H1 (cell line): ENCODE data around the gene MPPE1. TPM values are rescaled to one million over a fixed set of nuclear protein-coding genes. Genes with fewer than 3 reads are reported as not detected.

Source experiments
- CTCF ChIA-PET: fragments of 300-600 bp; sonication (Branson Sonifier 250); formaldehyde crosslinking; loops from one replicate; lab custom pipeline; 2021; ENCODE audit not compliant: partially characterized antibody; lab: Charles Lee
- POLR2A ChIA-PET: fragments of 300-600 bp; sonication (Branson Sonifier 250); formaldehyde crosslinking; loops from one replicate; lab custom pipeline; 2021; ENCODE audit warnings: inconsistent platforms; ENCODE audit not compliant: partially characterized antibody; lab: Charles Lee
- DNase-seq, 2 experiments: peaks; one replicate each; pipeline versions ENCODE4 v3.0.0 to v3.0.0-alpha.2; 2010 to 2022; ENCODE audit warnings: low spot score in 2 of 2, low read depth in 1 of 2, mixed read lengths in 1 of 2
- FAIRE-seq: peaks from 2 replicates; lab custom pipeline; 2011; peaks lifted over from hg19 to GRCh38; lab: Jason Lieb, UNC
- H2AFZ ChIP-seq: 2 replicates; pipeline ENCODE4 v1.8.1; 2012; ENCODE audit warnings: low read length, inconsistent platforms
- H2AK5ac ChIP-seq: 2 replicates; pipeline ENCODE4 v1.6.1; 2013; ENCODE audit warnings: low read depth, low read length
- H2BK120ac ChIP-seq: replicated peaks from 2 replicates; pipeline ENCODE3; 2013; ENCODE audit warnings: low read depth, low read length, inconsistent platforms
- H2BK12ac ChIP-seq: 2 replicates; pipeline ENCODE4 v1.6.1; 2013; ENCODE audit warnings: low read depth, low read length
- H2BK15ac ChIP-seq: 2 replicates; pipeline ENCODE4 v1.6.1; 2013; ENCODE audit warnings: low read length
- H2BK20ac ChIP-seq: 2 replicates; pipeline ENCODE4 v1.6.1; 2013; ENCODE audit warnings: low read length
- H2BK5ac ChIP-seq: 2 replicates; pipeline ENCODE4 v1.6.1; 2013; ENCODE audit warnings: low read depth, low read length
- H3K14ac ChIP-seq: 2 replicates; pipeline ENCODE4 v1.6.1; 2013; ENCODE audit warnings: inconsistent platforms; ENCODE audit not compliant: insufficient read length
- H3K18ac ChIP-seq: 2 replicates; pipeline ENCODE4 v1.6.1; 2013; ENCODE audit warnings: low read length; ENCODE audit errors: extremely low read depth
- H3K23ac ChIP-seq: 2 replicates; pipeline ENCODE4 v1.6.1; 2013; ENCODE audit warnings: inconsistent platforms; ENCODE audit not compliant: insufficient read length
- H3K23me2 ChIP-seq: 2 replicates; pipeline ENCODE4 v1.6.1; 2013; ENCODE audit warnings: low read depth, low read length
- H3K27ac ChIP-seq: 2 replicates; pipeline ENCODE4 v1.6.1; 2011; ENCODE audit warnings: low read depth, low read length, inconsistent platforms
- H3K27me3 ChIP-seq, 4 experiments: replicated peaks in 1 of 4; 1 replicate in 1 of 4; 2 replicates in 3 of 4; pipeline versions ENCODE4 v1.6.1 to v1.8.1; 2011 to 2013; ENCODE audit warnings: low read length in 3 of 4, mild to moderate bottlenecking in 3 of 4, inconsistent platforms in 2 of 4, mixed read lengths in 2 of 4, moderate library complexity in 1 of 4; ENCODE audit not compliant: control insufficient read depth in 3 of 4, insufficient read depth in 3 of 4; ENCODE audit errors: extremely low read depth in 1 of 4
- H3K36me3 ChIP-seq, 4 experiments: 2 replicates each; pipeline versions ENCODE4 v1.6.1 to v1.8.1; 2011 to 2013; ENCODE audit warnings: mild to moderate bottlenecking in 4 of 4, low read length in 3 of 4, moderate library complexity in 2 of 4, control low read depth in 1 of 4, inconsistent platforms in 1 of 4; ENCODE audit not compliant: insufficient read depth in 4 of 4, control insufficient read depth in 2 of 4
- H3K4ac ChIP-seq: replicated peaks from 2 replicates; pipeline ENCODE3; 2013; ENCODE audit warnings: low read length, low read depth, mixed read lengths, inconsistent platforms; ENCODE audit not compliant: insufficient read length
- H3K4me1 ChIP-seq, 4 experiments: replicated peaks in 1 of 4; 1 replicate in 1 of 4; 2 replicates in 3 of 4; pipeline versions ENCODE4 v1.6.1 to v1.8.1; 2011 to 2013; ENCODE audit warnings: low read length in 3 of 4, inconsistent platforms in 2 of 4, mixed read lengths in 1 of 4; ENCODE audit not compliant: insufficient read depth in 4 of 4, control insufficient read depth in 3 of 4
- H3K4me2 ChIP-seq, 2 experiments: 2 replicates each; pipeline versions ENCODE4 v1.6.1 to v1.8.1; 2011 to 2013; ENCODE audit warnings: low read depth in 2 of 2, low read length in 2 of 2, control low read depth in 1 of 2, inconsistent platforms in 1 of 2, mild to moderate bottlenecking in 1 of 2; ENCODE audit not compliant: insufficient read depth in 1 of 2
- H3K4me3 ChIP-seq, 4 experiments: fragments of 200-600, 300-600 bp in 1 of 4; sonication (generic), shearing (Covaris generic), sonication (Bioruptor Twin) in 1 of 4; 2 replicates each; pipeline versions ENCODE4 v1.5.1 to v1.8.1; 2011 to 2016; ENCODE audit warnings: low read length in 4 of 4, low read depth in 3 of 4, control low read depth in 2 of 4, inconsistent platforms in 2 of 4, mild to moderate bottlenecking in 2 of 4, mixed read lengths in 1 of 4, moderate library complexity in 1 of 4; ENCODE audit not compliant: insufficient read depth in 2 of 4; ENCODE audit errors: extremely low read depth in 1 of 4
- H3K56ac ChIP-seq: replicated peaks from 2 replicates; pipeline ENCODE3; 2013; ENCODE audit warnings: low read depth, mild to moderate bottlenecking, mixed read lengths, low read length, inconsistent platforms; ENCODE audit not compliant: insufficient read length
- H3K79me1 ChIP-seq: 2 replicates; pipeline ENCODE4 v1.6.1; 2013; ENCODE audit warnings: low read depth, low read length, control low read depth
- H3K79me2 ChIP-seq, 2 experiments: 2 replicates each; pipeline versions ENCODE4 v1.6.1 to v1.8.1; 2012 to 2013; ENCODE audit warnings: low read length in 2 of 2, mild to moderate bottlenecking in 2 of 2, inconsistent platforms in 1 of 2; ENCODE audit not compliant: insufficient read depth in 2 of 2, control insufficient read depth in 1 of 2
- H3K9ac ChIP-seq, 4 experiments: replicated peaks in 1 of 4; 1 replicate in 1 of 4; 2 replicates in 3 of 4; pipeline versions ENCODE4 v1.6.1 to v1.8.1; 2011 to 2013; ENCODE audit warnings: low read depth in 3 of 4, low read length in 3 of 4, control low read depth in 2 of 4, mild to moderate bottlenecking in 2 of 4, moderate library complexity in 2 of 4, inconsistent platforms in 1 of 4; ENCODE audit errors: extremely low read depth in 1 of 4
- H3K9me3 ChIP-seq, 2 experiments: 2 replicates each; pipeline versions ENCODE4 v1.6.1 to v1.8.1; 2012 to 2013; ENCODE audit warnings: mild to moderate bottlenecking in 2 of 2, moderate library complexity in 2 of 2, control low read depth in 1 of 2, inconsistent platforms in 1 of 2, low read depth in 1 of 2, low read length in 1 of 2, mixed read lengths in 1 of 2; ENCODE audit not compliant: insufficient read depth in 2 of 2
- H4K20me1 ChIP-seq, 2 experiments: replicated peaks in 1 of 2; 2 replicates each; pipeline versions ENCODE3 to v1.8.1; 2011 to 2013; ENCODE audit warnings: inconsistent platforms in 2 of 2, low read length in 2 of 2, mild to moderate bottlenecking in 1 of 2; ENCODE audit not compliant: insufficient read depth in 2 of 2, control insufficient read depth in 1 of 2
- H4K5ac ChIP-seq: 2 replicates; pipeline ENCODE4 v1.6.1; 2013; ENCODE audit warnings: low read length, low read depth, mixed read lengths, inconsistent platforms; ENCODE audit not compliant: insufficient read length
- H4K8ac ChIP-seq: 2 replicates; pipeline ENCODE4 v1.8.0; 2013; ENCODE audit warnings: mild to moderate bottlenecking, moderate library complexity, low read length, inconsistent platforms; ENCODE audit not compliant: insufficient read depth; ENCODE audit errors: extremely low read depth
- H4K91ac ChIP-seq: replicated peaks from 2 replicates; pipeline ENCODE3; 2013; ENCODE audit warnings: low read length, mixed read lengths, inconsistent platforms; ENCODE audit not compliant: insufficient read length
- CHD2 ChIP-seq: IDR thresholded peaks from 2 replicates; pipeline ENCODE4 v1.6.1; 2012; ENCODE audit warnings: low read length, improper control_type of control experiment
- EGR1 ChIP-seq: IDR thresholded peaks from 2 replicates; pipeline ENCODE4 v1.6.1; 2011; ENCODE audit warnings: low read depth, low read length, borderline replicate concordance
- FOSL1 ChIP-seq: IDR thresholded peaks from 2 replicates; pipeline ENCODE4 v1.6.1; 2011; ENCODE audit warnings: mild to moderate bottlenecking, low read depth, low read length, moderate library complexity; ENCODE audit not compliant: insufficient read depth
- GTF2F1 ChIP-seq: IDR thresholded peaks from 2 replicates; pipeline ENCODE4 v1.6.1; 2012; ENCODE audit warnings: low read depth, low read length, improper control_type of control experiment, borderline replicate concordance
- NANOG ChIP-seq: IDR thresholded peaks from 2 replicates; pipeline ENCODE4 v1.6.1; 2011; ENCODE audit warnings: low read length, low read depth, mild to moderate bottlenecking, inconsistent platforms; ENCODE audit not compliant: insufficient read depth, poor library complexity, severe bottlenecking
- RBBP5 ChIP-seq: IDR thresholded peaks from 2 replicates; pipeline ENCODE4 v1.7.1; 2012; ENCODE audit warnings: low read depth, mild to moderate bottlenecking, inconsistent platforms, low read length, moderate library complexity, borderline replicate concordance
- RNF2 ChIP-seq: fragments of 200-900, 300-1000 bp; sonication (generic); IDR thresholded peaks from 2 replicates; pipeline ENCODE4 v1.7.1; 2016; ENCODE audit warnings: borderline replicate concordance, low read depth, mild to moderate bottlenecking, antibody characterized with exemption, low read length; ENCODE audit not compliant: poor library complexity, severe bottlenecking; ENCODE audit errors: missing control alignments
- SP1 ChIP-seq: IDR thresholded peaks from 2 replicates; pipeline ENCODE4 v1.6.1; 2011; ENCODE audit warnings: low read depth, low read length
- SRF ChIP-seq: IDR thresholded peaks from 2 replicates; pipeline ENCODE4 v1.6.1; 2011; ENCODE audit warnings: mild to moderate bottlenecking, low read depth, low read length, moderate library complexity
- TAF7 ChIP-seq: optimal IDR thresholded peaks from 2 replicates; pipeline ENCODE3; 2011; ENCODE audit warnings: low read depth, mild to moderate bottlenecking, inconsistent platforms, low read length, moderate library complexity, borderline replicate concordance
- WGBS, 2 experiments: shearing (Covaris generic) in 1 of 2; methylation state at CpG; one replicate each; pipeline versions ENCODE4 v1.1.6 to v1.1.7; 2013 to 2015; ENCODE audit warnings: low lambda C conversion rate in 2 of 2, mixed read lengths in 2 of 2, inconsistent platforms in 1 of 2, low coverage in 1 of 2, missing lambda C conversion rate in 1 of 2; ENCODE audit not compliant: insufficient replicate concordance in 2 of 2, insufficient coverage in 1 of 2, insufficient read length in 1 of 2; ENCODE audit errors: extremely low coverage in 1 of 2, missing lambda C conversion rate in 1 of 2; 5-methylcytosine and 5-hydroxymethylcytosine counted together
- polyA plus RNA-seq, 7 experiments: library from polyadenylated mRNA; depleted of rRNA in 3 of 7; stranded (reverse) in 5 of 7; unstranded in 2 of 7; fragments of >200 nt in 5 of 7; fragments of 200-250 nt in 2 of 7; gene quantifications; 1 replicate in 5 of 7; 2 replicates in 1 of 7; 4 replicates in 1 of 7; pipeline versions ENCODE4 v1.2.1 to v1.2.3, GENCODE V29; 2011 to 2013; ENCODE audit warnings: missing spikeins in 2 of 7, mixed read lengths in 2 of 7
- total RNA-seq: library from RNA; stranded (reverse); fragmentation: NEBNext Ultra II Directional; extraction: Animal tissue kit (Norgen Biotek cat#: 25700); gene quantifications from 2 replicates; pipeline ENCODE4 v1.2.1, GENCODE V29; 2021

MPPE1 gene
- total and polyA plus RNA-seq, 2 of the 8 experiments (the other 6 are each of a cell fraction or from before 2014, with no cell fraction given) = 13.7 to 20.9 TPM

DNA sequence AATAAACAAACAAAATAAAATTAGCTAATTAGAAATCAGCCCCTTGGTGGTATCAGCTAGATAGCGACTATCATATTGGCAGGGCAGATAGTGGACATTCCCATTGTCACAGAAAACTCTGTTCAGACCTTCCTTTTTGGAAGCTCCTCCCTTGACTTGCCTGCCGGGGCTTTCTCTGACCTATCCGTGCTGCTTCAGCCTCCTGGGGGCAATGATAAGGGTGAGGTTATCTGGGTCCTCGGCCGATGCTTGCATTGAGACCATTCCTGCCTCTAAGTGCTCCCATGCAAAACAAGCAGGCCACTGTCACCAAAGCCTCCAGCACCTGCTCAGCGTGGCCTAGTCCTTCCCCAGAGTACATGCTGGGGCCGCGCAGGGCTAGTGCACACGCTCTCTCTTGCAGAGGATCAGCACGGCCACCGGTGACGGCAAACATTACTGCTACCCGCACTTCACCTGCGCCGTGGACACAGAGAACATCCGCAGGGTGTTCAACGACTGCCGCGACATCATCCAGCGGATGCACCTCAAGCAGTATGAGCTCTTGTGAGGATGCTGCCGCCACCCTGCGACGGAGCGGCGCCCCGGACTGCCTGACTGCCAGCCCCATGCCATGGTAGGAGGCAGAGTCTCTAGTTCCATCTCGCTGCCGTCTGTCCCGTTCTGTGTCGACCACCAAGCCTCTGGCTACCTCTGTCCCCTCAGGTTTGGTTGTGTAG lies 27.4 kb downstream of the MPPE1 start:
- Histone ChIP-seq H2AK5ac (no peak overlapping the region), H3K23ac (no peak overlapping the region), H2BK12ac (no peak overlapping the region), H3K27me3 (no peaks in the 10 kb centered on the region), H3K4ac (peak overlapping the region; percentile 38), H3K79me1 (no peaks in the 10 kb centered on the region; the same call in 1 of the 2 replicates), H4K20me1 (peaks cover 0 to 3% of the 10 kb centered on the region in 2 experiments), H4K91ac (no peak overlapping the region), H2BK15ac (no peak overlapping the region), H2BK5ac (no peak overlapping the region), H2AFZ (no peak overlapping the region), H3K9me3 (0 out of 4 replicates have a peak, but pooled peaks cover 0 to under 1% of the 10 kb centered on the region in 2 experiments), H4K8ac (no peak overlapping the region), H2BK120ac (no peak overlapping the region), H3K4me3 (no peak overlapping the region), H3K27ac (no peak overlapping the region), H3K23me2 (no peaks in the 10 kb centered on the region), H4K5ac (no peak overlapping the region), H3K79me2 (no peaks in the 10 kb centered on the region), H2BK20ac (no peak overlapping the region), H3K14ac (no peak overlapping the region), H3K36me3 (peaks cover 0 to 11% (median 0%) of the 10 kb centered on the region in 4 experiments; a peak in 4 of 8 replicates), H3K56ac (no peak overlapping the region), H3K18ac (no peak overlapping the region), H3K4me2 (no peak overlapping the region), H3K9ac (no peak overlapping the region; a peak in 1 of 7 replicates), H3K4me1 (no peaks in the 10 kb centered on the region; a peak in 1 of 7 replicates)
- DNase-seq (no peak), FAIRE-seq (no peak)
- TF ChIP-seq RBBP5 = no peak
- TF ChIP-seq GTF2F1 = no peak
- no peak for TF ChIP-seq EGR1
- no peak for TF ChIP-seq RNF2
- no peak for TF ChIP-seq SP1
- no peak for TF ChIP-seq NANOG
- no peak for TF ChIP-seq TAF7
- no peak for TF ChIP-seq FOSL1
- TF ChIP-seq CHD2 = no peak
- TF ChIP-seq SRF = no peak
- POLR2A ChIA-PET = interaction anchor here (0.6 to 1.2 kb wide), 2 partner anchors 11 to 22 kb away, joined by 3 to 4 read pairs; no protein-coding TSS in a partner anchor
- CTCF ChIA-PET = interaction anchor here (0.7 to 2.1 kb wide), 6 partner anchors 9 to 225 kb away, joined by 3 to 7 read pairs (median 4); no protein-coding TSS in a partner anchor
- WGBS, 2 experiments = 91% methylated on average over 30 of the region's 30 CpGs; no CpG with 5 or more reads in 1 of the 2 experiments
